HG02973 (cell line): Measurements from ENCODE around the gene TICAM1.
"Not testable (repeated sequence)": the region's sequence is repeated elsewhere in the genome, so short reads cannot be mapped to it uniquely, and the experiment has no call there.

Source experiments
- ATAC-seq: cut with Tn5 transposase; IDR thresholded peaks from one replicate; pipeline ENCODE4 v1.9.1; 2021; ENCODE audit warnings: moderate library complexity; ENCODE audit not compliant: unreplicated experiment

TICAM1 gene

DNA sequence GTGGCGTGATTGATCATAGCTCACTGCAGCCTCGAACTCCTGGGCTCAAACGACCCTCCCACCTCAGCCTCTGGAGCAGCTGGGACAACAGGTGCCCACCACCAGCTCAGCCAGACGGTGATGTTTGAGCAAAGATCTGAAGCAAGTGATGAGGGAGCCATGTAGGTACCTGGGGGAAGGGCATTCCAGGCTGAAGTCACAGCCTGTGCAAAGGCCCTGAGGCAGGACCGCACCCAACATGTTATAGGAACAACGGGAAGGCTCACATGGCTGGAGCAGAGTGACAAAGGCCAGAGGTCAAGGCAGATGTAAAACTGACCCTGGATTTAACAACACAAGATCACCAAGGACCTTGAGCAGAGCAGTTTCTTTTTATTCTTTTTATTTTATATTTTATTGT is 25.1 kb downstream of the TICAM1 start:
- ATAC-seq: no peak

DNA sequence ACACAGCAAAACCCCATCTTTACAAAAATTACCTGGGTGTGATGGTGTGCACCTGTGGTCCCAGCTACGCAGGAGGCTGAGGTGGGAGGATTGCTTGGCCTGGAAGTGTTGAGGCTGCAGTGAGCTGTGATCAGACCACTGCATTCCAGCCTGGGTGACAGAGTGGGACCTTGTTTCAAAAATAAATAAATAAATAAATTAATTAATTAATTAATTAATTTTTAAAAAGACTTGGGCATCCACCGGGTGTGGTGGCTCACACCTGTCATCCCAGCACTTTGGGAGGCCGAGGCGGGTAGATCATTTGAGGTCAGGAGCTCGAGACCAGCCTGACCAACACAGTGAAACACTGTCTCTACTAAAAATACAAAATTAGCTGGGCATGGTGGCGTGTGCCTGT is 26.4 kb downstream of the TICAM1 start:
- ATAC-seq: not testable (repeated sequence)

DNA sequence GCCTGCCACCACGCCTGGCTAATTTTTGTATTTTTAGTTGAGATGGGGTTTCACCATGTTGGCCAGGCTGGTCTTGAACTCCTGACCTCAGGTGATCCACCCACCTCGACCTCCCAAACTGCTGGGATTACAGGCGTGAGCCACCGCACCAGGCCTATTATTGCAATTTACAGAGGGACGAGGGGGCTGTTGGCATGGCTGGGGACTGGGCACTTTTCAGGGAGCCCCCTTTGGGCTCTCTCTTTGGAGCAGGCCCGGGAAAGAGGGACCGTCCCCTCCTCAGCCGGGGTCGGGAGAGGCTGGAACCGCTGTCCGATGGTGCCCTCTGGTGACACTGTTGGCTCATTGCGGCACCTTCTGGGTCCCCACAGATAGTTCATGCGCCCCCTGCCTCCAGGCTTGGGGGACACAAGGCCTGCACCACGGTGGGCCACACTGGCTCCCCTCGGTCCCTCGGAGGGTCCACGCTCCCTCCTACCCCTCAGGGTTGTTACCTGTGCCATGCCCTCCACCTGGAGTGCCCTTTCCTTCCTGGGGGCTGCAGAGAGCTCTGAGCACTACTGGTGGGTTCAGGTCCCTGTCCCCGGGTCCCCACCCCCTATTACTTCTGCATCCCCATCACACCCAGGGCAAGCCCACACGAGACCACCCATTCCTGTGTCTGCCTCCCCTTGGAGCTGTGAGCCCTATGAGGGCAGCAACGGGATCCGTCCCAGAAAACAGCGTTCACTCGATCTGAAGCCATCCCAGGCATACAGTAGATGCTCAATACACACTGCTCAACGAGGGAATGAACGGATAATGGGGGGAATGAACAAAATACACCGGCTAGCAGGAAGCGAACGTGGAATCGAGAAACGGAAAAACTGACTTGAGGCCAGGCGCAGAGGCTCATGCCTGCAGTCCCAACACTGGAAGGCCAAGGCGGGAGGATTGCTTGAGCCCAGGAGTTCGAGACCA is 27.5 kb downstream of the TICAM1 start:
- ATAC-seq: no peak

GRCh38 chr19:4802711-4803110 is 28.8 kb downstream of the TICAM1 start:
- ATAC-seq: no peak

DNA sequence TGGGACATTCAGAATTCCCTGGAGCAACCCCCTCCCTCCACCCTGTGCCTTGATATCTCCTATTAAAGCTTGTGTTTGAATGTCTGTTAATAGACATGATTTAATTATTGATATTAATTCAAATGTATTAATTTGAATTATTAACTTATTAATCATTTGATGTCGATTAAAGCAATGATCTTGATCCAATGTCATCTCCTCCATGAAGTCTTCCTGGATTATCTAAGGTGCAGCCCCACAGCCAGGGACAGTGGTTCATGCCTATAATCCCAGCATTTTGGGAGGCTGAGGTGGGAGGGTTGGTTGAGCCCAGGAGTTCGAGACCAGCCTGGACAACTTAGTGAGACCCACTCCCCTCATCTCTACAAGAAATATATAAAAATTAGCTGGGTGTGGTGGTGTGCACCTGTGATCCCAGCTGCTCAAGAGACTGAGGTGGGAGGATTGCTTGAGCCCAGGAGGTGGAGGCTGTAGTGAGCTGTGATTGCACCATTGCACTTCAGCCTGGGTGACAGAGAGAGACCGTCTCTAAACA is 30.4 kb downstream of the TICAM1 start:
- ATAC-seq: no peak

DNA sequence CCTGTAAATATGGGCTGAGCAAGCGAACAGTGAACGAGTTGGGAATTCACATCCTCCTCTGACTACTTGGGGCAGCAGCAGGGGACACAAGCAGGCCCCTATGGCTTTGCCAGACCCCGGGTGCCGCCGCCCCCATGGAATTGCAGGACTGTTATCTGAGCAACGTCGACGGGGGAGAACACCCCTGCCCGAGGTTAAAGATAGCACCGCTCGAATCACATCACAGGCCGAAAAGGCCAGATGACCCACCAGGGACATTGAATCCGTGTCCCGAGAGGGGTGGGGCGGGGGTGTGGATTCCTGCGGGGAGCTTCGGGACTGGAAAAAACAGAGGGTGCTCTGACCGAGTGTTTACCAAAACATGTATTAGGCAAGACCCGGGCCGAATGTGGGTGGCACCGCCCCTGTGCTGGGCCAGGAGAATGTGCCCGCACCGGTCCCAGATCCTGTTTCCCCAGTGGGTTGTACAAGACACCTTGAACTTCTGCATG is 30.9 kb downstream of the TICAM1 start:
- no peak for ATAC-seq

GRCh38 chr19:4795400-4795799 is 36.1 kb downstream of the TICAM1 start:
- no peak for ATAC-seq

DNA sequence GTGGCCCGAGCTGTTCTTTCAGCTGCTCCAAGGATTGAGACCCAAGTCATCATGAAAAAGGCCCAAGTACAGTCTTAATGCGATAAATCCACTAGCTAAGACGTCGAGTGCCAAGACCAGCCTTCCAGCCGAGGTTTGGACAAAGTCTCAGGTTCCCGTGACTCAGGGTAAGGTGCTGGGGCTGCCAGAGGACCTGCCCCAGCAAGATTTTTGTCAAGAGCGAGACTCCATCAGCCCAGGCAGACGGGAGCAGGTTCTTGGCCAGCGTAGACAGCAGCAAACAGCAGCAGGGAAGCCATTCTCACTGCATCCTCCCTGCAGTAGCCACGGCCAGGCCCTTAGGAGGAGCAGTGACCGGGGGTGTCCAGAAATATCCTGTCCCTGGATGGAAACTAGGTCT is 36.5 kb downstream of the TICAM1 start:
- no peak for ATAC-seq

GRCh38 chr19:4793278-4793677 is 38.2 kb downstream of the TICAM1 start:
- not testable (repeated sequence) for ATAC-seq

DNA sequence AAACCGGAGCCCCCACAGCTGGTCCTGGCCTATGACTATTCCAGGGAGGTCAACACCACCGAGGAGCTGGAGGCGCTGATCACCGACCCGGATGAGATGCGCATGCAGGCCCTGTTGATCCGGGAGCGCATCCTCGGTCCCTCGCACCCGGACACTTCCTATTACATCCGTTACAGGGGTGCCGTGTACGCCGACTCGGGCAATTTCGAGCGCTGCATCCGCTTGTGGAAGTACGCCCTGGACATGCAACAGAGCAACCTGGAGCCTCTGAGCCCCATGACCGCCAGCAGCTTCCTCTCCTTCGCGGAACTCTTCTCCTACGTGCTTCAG is 38.7 kb downstream of the TICAM1 start:
- not testable (repeated sequence) for ATAC-seq

- ATAC-seq: not testable (repeated sequence)
Measured at GRCh38 chr19:4792019-4792865, 39.3 kb downstream of the TICAM1 start.

- peak; percentile 93 for ATAC-seq
Measured at GRCh38 chr19:4791183-4792018, 40.1 kb downstream of the TICAM1 start, which contains the start of gene FEM1A. FEM1A (plus strand) TSS chr19:4791734; CDS start chr19:4791855, 121 bp downstream.

- not testable (repeated sequence) for ATAC-seq
Measured at GRCh38 chr19:4786412-4787016, 45.0 kb downstream of the TICAM1 start.

DNA sequence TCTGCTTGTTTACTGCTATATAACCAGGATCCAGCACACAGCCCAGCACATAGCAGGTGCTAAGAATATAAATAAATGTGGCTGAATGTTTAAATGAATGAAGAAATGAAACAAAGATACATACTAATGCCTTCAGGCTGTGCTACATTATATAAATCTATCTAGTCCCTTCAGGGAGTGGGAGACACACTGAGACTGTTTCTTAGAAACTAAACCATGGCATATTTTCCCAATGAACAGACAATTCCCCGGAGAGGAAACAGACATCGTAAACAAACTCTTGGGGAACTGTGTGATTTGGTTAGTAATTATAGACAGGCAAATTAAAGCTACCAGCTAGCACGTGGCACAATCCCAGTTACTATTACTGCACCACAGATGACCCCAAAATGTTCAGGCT is 49.7 kb downstream of the TICAM1 start:
- ATAC-seq: no peak

GRCh38 chr19:4780860-4781259 is 50.7 kb downstream of the TICAM1 start:
- no peak for ATAC-seq

DNA sequence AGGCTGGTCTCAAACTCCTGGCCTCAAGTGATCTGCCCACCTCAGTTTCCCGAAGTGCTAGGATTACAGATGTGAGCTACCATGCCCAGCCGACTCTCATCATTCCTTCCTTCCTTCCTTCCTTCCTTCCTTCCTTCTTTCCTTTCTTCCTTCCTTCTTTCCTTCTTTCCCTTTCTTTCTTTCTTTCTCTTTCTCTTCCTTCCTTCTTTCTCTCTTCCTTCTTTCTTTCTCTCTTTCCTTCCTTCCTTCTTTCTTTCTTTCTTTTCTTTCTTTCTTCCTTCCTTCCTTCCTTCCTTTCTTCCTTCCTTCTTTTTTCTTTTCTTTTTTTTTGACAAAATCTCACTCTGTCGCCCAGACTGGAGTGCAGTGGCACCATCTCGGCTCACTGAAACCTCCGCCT is 53.4 kb downstream of the TICAM1 start:
- ATAC-seq: not testable (repeated sequence)

DNA sequence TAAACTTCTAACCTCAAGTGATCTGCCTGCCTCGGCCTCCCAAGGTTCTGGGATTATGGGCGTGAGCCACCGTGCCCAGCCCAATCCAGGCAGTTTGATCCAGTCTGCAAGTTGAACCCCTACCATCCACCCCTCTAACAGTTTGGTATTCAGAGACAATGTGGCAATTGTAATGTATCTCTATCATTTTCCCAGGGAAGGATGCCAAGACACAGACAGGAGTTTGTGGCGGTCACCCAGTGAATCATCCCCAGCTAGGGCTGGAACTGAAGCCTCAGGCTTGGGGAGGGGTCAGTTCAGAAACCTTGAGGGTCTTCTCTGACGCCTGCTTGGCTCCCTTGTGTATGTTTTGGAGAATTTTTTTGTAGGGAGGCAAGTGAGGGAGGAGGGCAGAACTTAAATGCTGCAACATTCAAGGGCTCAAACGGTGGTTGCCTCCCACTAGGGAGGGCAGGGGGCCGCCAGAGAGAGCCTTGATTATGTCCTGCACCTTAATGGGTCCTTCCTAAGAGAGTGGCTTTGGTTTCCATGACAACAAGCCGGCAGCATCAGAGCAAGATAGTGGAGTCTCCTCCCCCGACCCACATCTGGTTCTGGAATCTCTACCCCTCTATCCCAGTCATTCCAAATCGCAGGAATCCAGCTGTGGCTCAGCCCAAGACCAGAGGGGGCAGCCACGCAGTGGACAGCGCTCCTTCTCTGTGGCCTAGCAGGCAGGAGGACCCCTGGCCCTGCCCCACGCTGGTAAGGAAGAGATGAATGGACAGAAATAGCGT is 54.9 kb downstream of the TICAM1 start:
- no peak for ATAC-seq

DNA sequence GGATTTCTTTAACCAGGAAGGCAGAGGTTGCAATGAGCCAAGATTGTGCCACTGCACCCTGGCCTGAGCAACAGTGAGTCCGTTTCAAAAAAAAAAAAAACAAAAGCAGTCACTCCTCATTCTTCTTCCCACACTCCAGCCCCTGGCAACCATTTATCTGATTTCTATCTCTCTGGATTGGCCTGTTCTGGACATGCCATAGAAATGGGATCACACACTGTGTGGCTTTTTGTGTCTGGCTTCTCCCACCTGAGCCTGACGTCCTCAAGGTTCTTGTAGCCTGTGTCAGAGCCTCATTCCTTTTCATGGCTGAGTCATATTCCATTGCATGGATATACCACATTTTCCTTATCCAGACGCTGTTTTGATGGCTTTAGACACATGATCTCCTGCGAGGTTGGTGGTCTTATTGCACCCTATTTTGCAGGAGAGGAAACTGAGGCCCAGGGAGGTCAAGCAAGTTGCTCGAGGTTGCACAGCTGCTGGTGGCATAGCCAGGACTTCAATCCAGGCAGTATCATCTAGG is 55.8 kb downstream of the TICAM1 start:
- ATAC-seq: no peak

- ATAC-seq: no peak
Measured at GRCh38 chr19:4774136-4774535, 57.4 kb downstream of the TICAM1 start.
